Cardiac fibroblast (primary cell): ENCODE results near the gene EPC2.
"Not testable (repeated sequence)": the region's sequence is repeated elsewhere in the genome, so short reads cannot be mapped to it uniquely, and the experiment has no call there.

Source experiments
- DNase-seq, 2 donors: peaks; one replicate each; pipeline versions ENCODE4 v3.0.0 to v3.0.0-alpha.2; 2010; ENCODE audit warnings: low read depth in 2 of 2
- H3K4me3 ChIP-seq, 2 donors: replicated peaks in 1 of 2; 1 replicate in 1 of 2; 2 replicates in 1 of 2; pipeline ENCODE4 v1.5.1; 2011; ENCODE audit warnings: low read depth in 2 of 2, low read length in 2 of 2, mild to moderate bottlenecking in 2 of 2, moderate library complexity in 1 of 2
- CTCF ChIP-seq: IDR thresholded peaks from one replicate; pipeline ENCODE4 v1.5.1; 2011; ENCODE audit warnings: low read depth, mild to moderate bottlenecking, low read length, inconsistent platforms

Gene EPC2

GRCh38 chr2:148646231-148646559 is 1.6 kb downstream of the EPC2 start:
- peak overlapping the region; percentile 79 to 87 for H3K4me3 ChIP-seq
- no peak for DNase-seq
- TF ChIP-seq CTCF, result no peak

- H3K4me3 ChIP-seq, DNase-seq: not testable (repeated sequence)
These were observed 3.2 kb downstream of the EPC2 start for GRCh38 chr2:148647711-148648110.

- no peak for TF ChIP-seq CTCF
- no peak for DNase-seq
- no peak overlapping the region for H3K4me3 ChIP-seq
These were observed 5.4 kb downstream of the EPC2 start for GRCh38 chr2:148649936-148650335.

- DNase-seq, result no peak
- no peak for TF ChIP-seq CTCF
- H3K4me3 ChIP-seq, result no peak overlapping the region
These were observed 6.3 kb downstream of the EPC2 start for GRCh38 chr2:148650881-148651280.

GRCh38 chr2:148651972-148652371 is 7.4 kb downstream of the EPC2 start:
- TF ChIP-seq CTCF, result no peak
- no peak overlapping the region for H3K4me3 ChIP-seq
- no peak for DNase-seq

- no peak overlapping the region for H3K4me3 ChIP-seq
- TF ChIP-seq CTCF, result no peak
- peak in 1 of 2 donors; percentile 34 for DNase-seq
These were observed 8.9 kb downstream of the EPC2 start for GRCh38 chr2:148653437-148653836.

- no peak for DNase-seq
- H3K4me3 ChIP-seq, result no peak overlapping the region
- no peak for TF ChIP-seq CTCF
These were observed 9.9 kb downstream of the EPC2 start for GRCh38 chr2:148654435-148654834.
